ENCODE results near the gene NUTM1.
"Not testable (repeated sequence)": the region's sequence is repeated elsewhere in the genome, so short reads cannot be mapped to it uniquely, and the experiment has no call there.

The NUTM1 gene

DNA sequence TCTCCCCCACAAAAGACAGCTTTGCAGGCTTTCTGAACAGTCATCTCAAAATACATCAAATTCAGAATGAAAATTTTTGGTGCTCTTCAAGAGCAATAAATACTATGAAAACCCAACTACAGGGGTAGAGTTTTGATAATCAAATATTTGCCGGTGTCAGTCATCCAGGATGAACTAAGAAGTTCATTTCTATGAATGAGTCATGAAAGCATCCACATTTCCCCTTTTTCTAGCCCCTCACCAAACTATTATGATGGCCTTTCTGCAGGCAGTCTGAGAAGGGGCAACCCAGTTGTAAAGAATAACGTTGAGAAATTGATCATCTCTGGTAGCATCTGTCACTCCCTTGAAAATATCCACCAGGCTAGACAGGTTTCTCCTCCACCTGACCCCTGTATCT lies 27.0 kb downstream of the NUTM1 start:
- peak overlapping the region; percentile 68 for H3K9ac ChIP-seq (ENCODE audit: low read length)
- peaks cover 10% of the 10 kb centered on the region for H4K20me1 ChIP-seq (ENCODE audit: insufficient read depth, low read length)
- H3K4me1 ChIP-seq (ENCODE audit: low read length): peaks cover 41% of the 10 kb centered on the region
- TF ChIP-seq EZH2phosphoT487 (IDR thresholded peaks at IDR 0.05; ENCODE audit: low read depth) (no peak; the same call in 1 of the 2 replicates), CTCF (IDR thresholded peaks at IDR 0.05; ENCODE audit: low read depth, low read length) (no peak)
- peaks cover 9% of the 10 kb centered on the region for H3K36me3 ChIP-seq (replicated peaks; ENCODE audit: low read depth, low read length)
- H2AFZ ChIP-seq (ENCODE audit: low read depth, low read length): no peak overlapping the region
- peak overlapping the region; percentile 47 for H3K4me3 ChIP-seq (ENCODE audit: low read length)
- H3K4me2 ChIP-seq (ENCODE audit: low read length): peak overlapping the region; percentile 80
- peaks cover 26% of the 10 kb centered on the region for H3K79me2 ChIP-seq (ENCODE audit: low read length)
- H3K9me3 ChIP-seq (ENCODE audit: insufficient read depth, low read length): no peaks in the 10 kb centered on the region
- H3K27me3 ChIP-seq (ENCODE audit: low read depth, low read length): no peaks in the 10 kb centered on the region
- peak overlapping the region; percentile 96 for H3K27ac ChIP-seq (ENCODE audit: low read length)

DNA sequence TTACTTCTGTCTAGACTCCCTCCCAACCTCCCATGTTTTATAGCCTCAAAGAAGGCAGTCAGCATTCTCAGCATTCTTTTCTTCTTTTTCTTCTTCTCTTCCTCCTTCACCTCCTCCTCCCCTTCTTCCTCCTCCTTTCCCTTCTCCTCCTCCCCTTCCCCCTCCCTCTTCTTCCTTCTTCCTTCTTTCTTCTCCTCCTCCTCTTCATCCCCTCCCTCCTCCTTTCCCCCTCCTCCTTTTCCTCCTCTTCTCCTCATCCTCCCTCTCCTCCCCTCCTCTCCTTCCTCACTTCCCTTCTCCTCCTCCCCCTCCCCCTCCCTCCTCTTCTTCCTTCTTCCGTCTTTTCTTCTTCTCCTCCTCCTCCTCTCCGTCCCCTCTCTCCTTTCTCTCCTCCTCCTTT lies 27.5 kb downstream of the NUTM1 start:
- TF ChIP-seq CTCF (IDR thresholded peaks at IDR 0.05; ENCODE audit: low read depth, low read length) (no peak), EZH2phosphoT487 (IDR thresholded peaks at IDR 0.05; ENCODE audit: low read depth) (no peak)
- Histone ChIP-seq H3K4me3 (ENCODE audit: low read length) (peak overlapping the region; percentile 47), H3K27ac (ENCODE audit: low read length) (peak overlapping the region; percentile 96), H3K9me3 (ENCODE audit: insufficient read depth, low read length) (no peaks in the 10 kb centered on the region), H2AFZ (ENCODE audit: low read depth, low read length) (no peak overlapping the region), H3K4me2 (ENCODE audit: low read length) (peak overlapping the region; percentile 80), H3K36me3 (replicated peaks; ENCODE audit: low read depth, low read length) (peaks cover 9% of the 10 kb centered on the region), H4K20me1 (ENCODE audit: insufficient read depth, low read length) (peaks cover 6% of the 10 kb centered on the region), H3K4me1 (ENCODE audit: low read length) (peaks cover 36% of the 10 kb centered on the region), H3K9ac (ENCODE audit: low read length) (peak overlapping the region; percentile 68), H3K79me2 (ENCODE audit: low read length) (peaks cover 21% of the 10 kb centered on the region), H3K27me3 (ENCODE audit: low read depth, low read length) (no peaks in the 10 kb centered on the region)

- Histone ChIP-seq H3K27me3 (ENCODE audit: low read depth, low read length) (no peaks in the 10 kb centered on the region), H3K79me2 (ENCODE audit: low read length) (no peaks in the 10 kb centered on the region), H3K4me1 (ENCODE audit: low read length) (peaks cover 22% of the 10 kb centered on the region), H3K9me3 (ENCODE audit: insufficient read depth, low read length) (no peaks in the 10 kb centered on the region), H3K36me3 (replicated peaks; ENCODE audit: low read depth, low read length) (peaks cover 9% of the 10 kb centered on the region), H3K9ac (ENCODE audit: low read length) (no peak overlapping the region), H3K27ac (ENCODE audit: low read length) (no peak overlapping the region), H2AFZ (ENCODE audit: low read depth, low read length) (no peak overlapping the region), H4K20me1 (ENCODE audit: insufficient read depth, low read length) (no peaks in the 10 kb centered on the region), H3K4me3 (ENCODE audit: low read length) (no peak overlapping the region), H3K4me2 (ENCODE audit: low read length) (no peak overlapping the region)
- TF ChIP-seq EZH2phosphoT487 (IDR thresholded peaks at IDR 0.05; ENCODE audit: low read depth) (no peak), CTCF (IDR thresholded peaks at IDR 0.05; ENCODE audit: low read depth, low read length) (no peak)
These were observed 30.8 kb downstream of the NUTM1 start for GRCh38 chr15:34373951-34374350.

DNA sequence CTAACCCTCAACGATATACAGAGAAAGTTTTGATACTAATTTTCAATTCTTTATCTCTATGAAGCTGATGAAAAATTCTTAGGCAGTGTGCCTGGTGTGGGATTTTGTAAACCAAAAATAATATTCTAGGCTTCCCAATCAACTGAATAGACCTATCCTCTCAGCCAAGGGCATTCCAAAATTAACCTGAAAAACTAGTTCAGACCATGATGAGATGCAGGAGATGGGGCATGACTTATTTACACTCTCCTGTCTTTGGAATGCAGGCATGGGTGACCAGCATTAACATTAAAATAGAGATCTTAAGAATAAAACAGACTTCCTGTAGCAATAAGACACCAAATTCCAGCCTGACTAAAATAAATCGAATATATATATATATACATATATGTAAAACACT lies 31.7 kb downstream of the NUTM1 start:
- Histone ChIP-seq H2AFZ (ENCODE audit: low read depth, low read length) (no peak overlapping the region), H4K20me1 (ENCODE audit: insufficient read depth, low read length) (no peaks in the 10 kb centered on the region), H3K9ac (ENCODE audit: low read length) (no peak overlapping the region), H3K4me2 (ENCODE audit: low read length) (no peak overlapping the region), H3K27me3 (ENCODE audit: low read depth, low read length) (no peaks in the 10 kb centered on the region), H3K9me3 (ENCODE audit: insufficient read depth, low read length) (no peaks in the 10 kb centered on the region), H3K4me1 (ENCODE audit: low read length) (peaks cover 14% of the 10 kb centered on the region), H3K36me3 (replicated peaks; ENCODE audit: low read depth, low read length) (peaks cover 9% of the 10 kb centered on the region), H3K79me2 (ENCODE audit: low read length) (no peaks in the 10 kb centered on the region), H3K4me3 (ENCODE audit: low read length) (no peak overlapping the region), H3K27ac (ENCODE audit: low read length) (no peak overlapping the region)
- TF ChIP-seq CTCF (IDR thresholded peaks at IDR 0.05; ENCODE audit: low read depth, low read length) (no peak), EZH2phosphoT487 (IDR thresholded peaks at IDR 0.05; ENCODE audit: low read depth) (no peak)

GRCh38 chr15:34375541-34375940 lies 32.4 kb downstream of the NUTM1 start:
- H3K36me3 ChIP-seq (replicated peaks; ENCODE audit: low read depth, low read length); H3K79me2 ChIP-seq (ENCODE audit: low read length); H3K4me3 ChIP-seq (ENCODE audit: low read length); H4K20me1 ChIP-seq (ENCODE audit: insufficient read depth, low read length); H3K27me3 ChIP-seq (ENCODE audit: low read depth, low read length); H3K4me2 ChIP-seq (ENCODE audit: low read length); H3K9me3 ChIP-seq (ENCODE audit: insufficient read depth, low read length); H3K27ac ChIP-seq (ENCODE audit: low read length); H2AFZ ChIP-seq (ENCODE audit: low read depth, low read length); H3K9ac ChIP-seq (ENCODE audit: low read length): not testable (repeated sequence)
- peaks cover 10% of the 10 kb centered on the region for H3K4me1 ChIP-seq (ENCODE audit: low read length)

Measured in OCI-LY3 (cell line).